GM12878 (cell line): Measurements from ENCODE around the gene FGFR4. TPM values are rescaled to one million over a fixed set of nuclear protein-coding genes. Genes with fewer than 3 reads are reported as not detected.

Source experiments
- ATAC-seq: fragments of 200-7000 bp; cut with Tn5 transposase; 3 replicates; pipeline ENCODE4 v1.9.1; 2020; ENCODE audit warnings: mild to moderate bottlenecking, moderate library complexity
- BruUV-seq: library from RNA; stranded (reverse); fragments of 400-500 nt; replicated peaks from 2 replicates; lab custom pipeline; 2021; lab: Mats Ljungman, UMichigan
- CTCF ChIA-PET: fragments of 300-600 bp; sonication (Branson Sonifier 250); formaldehyde crosslinking; extraction: SDS; loops from one replicate; lab custom pipeline; 2021; ENCODE audit warnings: inconsistent platforms; lab: Yijun Ruan, JAX
- POLR2A ChIA-PET: fragments of 350-600 bp; formaldehyde crosslinking; extraction: SDS; loops from one replicate; lab custom pipeline; 2021; ENCODE audit warnings: inconsistent platforms; lab: Charles Lee
- RAD21 ChIA-PET: fragments of 300-600 bp; sonication (Branson Sonifier 250); formaldehyde crosslinking; loops from one replicate; lab custom pipeline; 2023; ENCODE audit warnings: antibody characterized with exemption; ENCODE audit not compliant: unreplicated experiment; lab: Charles Lee
- SMC1A ChIA-PET: fragments of 300-600 bp; sonication (Branson Sonifier 250); formaldehyde crosslinking; loops from one replicate; lab custom pipeline; 2023; ENCODE audit not compliant: unreplicated experiment, uncharacterized antibody; lab: Charles Lee
- DNase-seq: peaks from one replicate; pipeline ENCODE4 v3.0.0-alpha.2; 2011; ENCODE audit warnings: low read depth, low spot score
- FAIRE-seq: peaks from 3 replicates; lab custom pipeline; 2011; peaks lifted over from hg19 to GRCh38; lab: Jason Lieb, UNC
- H2AFZ ChIP-seq: 2 replicates; pipeline ENCODE4 v1.6.0; 2011; ENCODE audit warnings: low read depth, low read length, control low read depth; ENCODE audit not compliant: control insufficient read depth
- H3K27ac ChIP-seq: 2 replicates; pipeline ENCODE4 v1.5.1; 2011; ENCODE audit warnings: control low read depth; ENCODE audit not compliant: control insufficient read depth, insufficient read depth
- H3K27me3 ChIP-seq, 2 experiments: replicated peaks in 1 of 2; 2 replicates each; pipeline versions ENCODE4 v1.6.0 to v1.6.1; 2011; ENCODE audit warnings: low read length in 1 of 2; ENCODE audit not compliant: control insufficient read depth in 2 of 2, insufficient read depth in 2 of 2
- H3K36me3 ChIP-seq, 2 experiments: 2 replicates each; pipeline ENCODE4 v1.5.1; 2011; ENCODE audit warnings: low read length in 1 of 2; ENCODE audit not compliant: control insufficient read depth in 2 of 2, insufficient read depth in 2 of 2
- H3K4me1 ChIP-seq: 2 replicates; pipeline ENCODE4 v1.6.1; 2011; ENCODE audit warnings: mild to moderate bottlenecking, low read length, moderate library complexity, mixed read lengths; ENCODE audit not compliant: control insufficient read depth, insufficient read depth
- H3K4me2 ChIP-seq: 2 replicates; pipeline ENCODE4 v1.6.0; 2011; ENCODE audit warnings: control low read depth; ENCODE audit not compliant: control insufficient read depth, insufficient read depth
- H3K4me3 ChIP-seq: fragments of 200-600 bp; sonication (generic); 2 replicates; pipeline ENCODE4 v1.5.1; 2016
- H3K79me2 ChIP-seq: 2 replicates; pipeline ENCODE4 v1.6.0; 2011; ENCODE audit warnings: low read length; ENCODE audit not compliant: control insufficient read depth, insufficient read depth
- H3K9ac ChIP-seq: 2 replicates; pipeline ENCODE4 v1.8.0; 2011; ENCODE audit warnings: low read length, control low read depth, mixed read lengths; ENCODE audit not compliant: control insufficient read depth, insufficient read depth
- H3K9me3 ChIP-seq: replicated peaks from 3 replicates; pipeline ENCODE4 v1.5.1; 2011; ENCODE audit warnings: mild to moderate bottlenecking, low read length; ENCODE audit not compliant: control insufficient read depth, insufficient read depth
- H4K20me1 ChIP-seq: 2 replicates; pipeline ENCODE4 v1.6.0; 2011; ENCODE audit not compliant: control insufficient read depth, insufficient read depth
- BRCA1 ChIP-seq: IDR thresholded peaks from 2 replicates; pipeline ENCODE4 v1.6.1; 2011; ENCODE audit warnings: low read depth, low read length, improper control_type of control experiment
- NFYA ChIP-seq: IDR thresholded peaks from 2 replicates; pipeline ENCODE4 v1.6.1; 2011; ENCODE audit warnings: low read depth, mild to moderate bottlenecking, low read length, improper control_type of control experiment, borderline replicate concordance
- POLR2A ChIP-seq: IDR thresholded peaks from 2 replicates; pipeline ENCODE4 v1.6.1; 2011; ENCODE audit warnings: low read depth, mild to moderate bottlenecking, low read length
- STAT1 ChIP-seq: fragments of 450-650 bp; conservative IDR thresholded peaks from 2 replicates; pipeline ENCODE4 v1.6.1; 2014; ENCODE audit warnings: antibody characterized with exemption, mild to moderate bottlenecking
- ZBED1 ChIP-seq: IDR thresholded peaks from 2 replicates; pipeline ENCODE4 v1.6.1; 2016; ENCODE audit warnings: borderline replicate concordance
- WGBS: methylation state at CpG from one replicate; pipeline ENCODE4 v1.1.6; 2016; ENCODE audit warnings: low lambda C conversion rate; ENCODE audit not compliant: insufficient replicate concordance, insufficient coverage; ENCODE audit errors: missing lambda C conversion rate; 5-methylcytosine and 5-hydroxymethylcytosine counted together
- in situ Hi-C: fragments of 300-500 bp; cut with MboI; formaldehyde crosslinking; loops from 9 replicates; pipeline ENCODE4 v1.14.3; 2018; ENCODE audit warnings: mixed read lengths
- intact Hi-C: fragments of 100-400 bp; cut with micrococcal nuclease; formaldehyde crosslinking; loops from one replicate; pipeline ENCODE4 v1.14.2; 2022; ENCODE audit not compliant: unreplicated experiment
- polyA plus RNA-seq, 11 experiments: library from polyadenylated mRNA; depleted of rRNA in 4 of 11; unstranded in 6 of 11; stranded (reverse) in 5 of 11; fragments of >200 nt; fragmentation: Nextera tagmentation in 4 of 11; fragmentation: Illumina TruSeq in 1 of 11; extraction: Ambion mirVana in 4 of 11; extraction: Trizol in 1 of 11; gene quantifications; 1 replicate in 1 of 11; 2 replicates in 10 of 11; pipeline versions ENCODE4 v1.2.1 to v1.2.3, GENCODE V29; 2011 to 2016; ENCODE audit warnings: inconsistent platforms in 2 of 11, missing spikeins in 2 of 11, low read depth in 1 of 11
- total RNA-seq, 4 experiments: library from RNA; depleted of rRNA in 3 of 4; stranded (reverse); fragments of >200 nt in 3 of 4; fragmentation: Illumina TruSeq in 1 of 4; extraction: Trizol in 1 of 4; gene quantifications; 2 replicates each; pipeline versions ENCODE4 v1.2.1 to v1.2.3, GENCODE V29; 2013 to 2021
- TF ChIP-seq, protein P1 (sequence below): fragments of 450-650 bp; IDR thresholded peaks from 2 replicates; pipeline ENCODE4 v1.6.1; 2018; ENCODE audit warnings: borderline replicate concordance, mild to moderate bottlenecking; ENCODE audit not compliant: partially characterized antibody
- TF ChIP-seq, protein P2 (sequence below): IDR thresholded peaks from 2 replicates; pipeline ENCODE4 v1.6.1; 2011; ENCODE audit warnings: mild to moderate bottlenecking, low read depth, low read length, moderate library complexity; ENCODE audit not compliant: insufficient replicate concordance

Gene FGFR4
- total and polyA plus RNA-seq, 10 of the 15 experiments (the other 5 are each of a cell fraction or from before 2014, with no cell fraction given): 0.17 to 0.77 (median 0.28) TPM; not detected in 5

DNA sequence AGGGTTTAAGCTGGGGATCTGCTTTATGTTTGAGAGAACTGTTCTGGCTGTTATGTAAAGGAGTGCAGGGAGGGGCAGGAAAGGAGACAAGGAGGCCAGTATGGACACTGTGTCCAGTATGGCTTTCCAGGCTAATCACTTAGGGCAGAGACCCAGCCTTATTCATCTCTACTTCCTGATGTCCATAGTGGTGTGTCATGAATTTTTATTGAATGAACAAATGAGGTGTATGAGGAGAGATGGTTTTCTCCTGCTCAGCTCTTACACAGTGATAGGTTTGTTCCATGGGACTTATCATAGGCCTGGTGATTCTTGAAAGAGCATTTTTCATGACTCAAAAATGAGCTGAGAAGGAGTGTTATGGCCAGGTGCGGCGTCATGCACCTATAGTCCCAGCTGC is 20.5 kb upstream of the FGFR4 start:
- Histone ChIP-seq H3K36me3 (peaks cover 5 to 13% of the 10 kb centered on the region in 2 experiments; a peak in 3 of 4 replicates), H2AFZ (no peak overlapping the region), H3K4me1 (peaks cover 7% of the 10 kb centered on the region), H3K4me2 (no peak overlapping the region), H3K4me3 (no peak overlapping the region), H3K79me2 (no peaks in the 10 kb centered on the region), H3K27ac (no peak overlapping the region), H3K9me3 (no peaks in the 10 kb centered on the region), H4K20me1 (no peaks in the 10 kb centered on the region), H3K27me3 (no peaks in the 10 kb centered on the region), H3K9ac (no peak overlapping the region)
- no peak for TF ChIP-seq STAT1
- no peak for TF ChIP-seq NFYA
- TF ChIP-seq, protein P1, sequence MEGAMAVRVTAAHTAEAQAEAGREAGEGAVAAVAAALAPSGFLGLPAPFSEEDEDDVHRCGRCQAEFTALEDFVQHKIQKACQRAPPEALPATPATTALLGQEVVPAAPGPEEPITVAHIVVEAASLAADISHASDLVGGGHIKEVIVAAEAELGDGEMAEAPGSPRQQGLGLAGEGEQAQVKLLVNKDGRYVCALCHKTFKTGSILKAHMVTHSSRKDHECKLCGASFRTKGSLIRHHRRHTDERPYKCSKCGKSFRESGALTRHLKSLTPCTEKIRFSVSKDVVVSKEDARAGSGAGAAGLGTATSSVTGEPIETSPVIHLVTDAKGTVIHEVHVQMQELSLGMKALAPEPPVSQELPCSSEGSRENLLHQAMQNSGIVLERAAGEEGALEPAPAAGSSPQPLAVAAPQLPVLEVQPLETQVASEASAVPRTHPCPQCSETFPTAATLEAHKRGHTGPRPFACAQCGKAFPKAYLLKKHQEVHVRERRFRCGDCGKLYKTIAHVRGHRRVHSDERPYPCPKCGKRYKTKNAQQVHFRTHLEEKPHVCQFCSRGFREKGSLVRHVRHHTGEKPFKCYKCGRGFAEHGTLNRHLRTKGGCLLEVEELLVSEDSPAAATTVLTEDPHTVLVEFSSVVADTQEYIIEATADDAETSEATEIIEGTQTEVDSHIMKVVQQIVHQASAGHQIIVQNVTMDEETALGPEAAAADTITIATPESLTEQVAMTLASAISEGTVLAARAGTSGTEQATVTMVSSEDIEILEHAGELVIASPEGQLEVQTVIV: no peak
- no peak for TF ChIP-seq BRCA1
- TF ChIP-seq, protein P2, sequence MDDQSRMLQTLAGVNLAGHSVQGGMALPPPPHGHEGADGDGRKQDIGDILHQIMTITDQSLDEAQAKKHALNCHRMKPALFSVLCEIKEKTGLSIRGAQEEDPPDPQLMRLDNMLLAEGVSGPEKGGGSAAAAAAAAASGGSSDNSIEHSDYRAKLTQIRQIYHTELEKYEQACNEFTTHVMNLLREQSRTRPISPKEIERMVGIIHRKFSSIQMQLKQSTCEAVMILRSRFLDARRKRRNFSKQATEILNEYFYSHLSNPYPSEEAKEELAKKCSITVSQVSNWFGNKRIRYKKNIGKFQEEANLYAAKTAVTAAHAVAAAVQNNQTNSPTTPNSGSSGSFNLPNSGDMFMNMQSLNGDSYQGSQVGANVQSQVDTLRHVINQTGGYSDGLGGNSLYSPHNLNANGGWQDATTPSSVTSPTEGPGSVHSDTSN: no peak
- TF ChIP-seq POLR2A: no peak
- TF ChIP-seq ZBED1: no peak
- ChIA-PET POLR2A (no interaction called here), RAD21 (no interaction called here), SMC1A (no interaction called here), CTCF (no interaction called here)
- no TSS peak for BruUV-seq
- DNase-seq (no peak), FAIRE-seq (no peak), ATAC-seq (no peak)
- WGBS: 100% methylated on average over 2 of the region's 2 CpGs
- in situ Hi-C loops (no loop called here), intact Hi-C loops (no loop called here)
